ENCODE results near the gene MBD4.
"Not testable (repeated sequence)": the region's sequence is repeated elsewhere in the genome, so short reads cannot be mapped to it uniquely, and the experiment has no call there.

The MBD4 gene

DNA sequence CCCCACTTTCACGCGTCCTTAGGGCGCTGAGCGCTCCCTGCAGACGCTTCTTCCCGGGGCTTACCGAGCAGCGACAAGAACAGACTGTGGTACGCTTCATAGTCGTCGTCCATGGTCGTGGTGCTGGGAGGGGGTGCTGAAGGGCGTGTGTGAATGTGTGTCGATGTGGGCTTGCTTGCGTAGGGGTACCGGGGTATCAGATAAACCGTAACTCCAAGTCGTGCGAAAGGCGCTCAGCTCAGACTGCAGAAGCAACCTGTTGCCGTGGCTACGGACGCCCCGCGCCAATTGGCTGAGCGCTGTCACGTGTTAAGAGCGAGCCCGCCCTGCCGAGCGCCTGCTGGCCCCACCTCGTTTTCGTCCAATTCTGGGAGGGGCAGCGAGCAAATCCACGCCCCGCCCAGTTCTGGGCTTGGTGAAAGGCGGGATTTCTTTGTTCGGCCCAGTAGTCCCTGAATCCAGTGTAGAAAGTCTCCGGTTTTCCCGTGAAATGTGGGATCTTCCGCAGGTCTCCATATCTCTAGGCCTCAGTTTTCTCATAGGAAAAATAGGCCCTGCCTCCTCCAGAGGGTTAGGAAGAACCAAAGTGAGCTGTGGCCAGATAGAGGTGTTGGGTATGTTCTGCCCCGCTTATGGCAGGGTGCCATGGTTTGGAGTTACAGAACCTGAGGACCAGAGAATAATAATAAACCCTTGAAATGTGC is 11.2 kb downstream of the MBD4 start, which contains the start of gene EFCAB12:
EFCAB12 (minus strand) TSS at position 261 of the 704 bp plus-strand sequence; CDS start at position 113, 148 bp downstream.
- DNase-seq: peak; percentile 99

DNA sequence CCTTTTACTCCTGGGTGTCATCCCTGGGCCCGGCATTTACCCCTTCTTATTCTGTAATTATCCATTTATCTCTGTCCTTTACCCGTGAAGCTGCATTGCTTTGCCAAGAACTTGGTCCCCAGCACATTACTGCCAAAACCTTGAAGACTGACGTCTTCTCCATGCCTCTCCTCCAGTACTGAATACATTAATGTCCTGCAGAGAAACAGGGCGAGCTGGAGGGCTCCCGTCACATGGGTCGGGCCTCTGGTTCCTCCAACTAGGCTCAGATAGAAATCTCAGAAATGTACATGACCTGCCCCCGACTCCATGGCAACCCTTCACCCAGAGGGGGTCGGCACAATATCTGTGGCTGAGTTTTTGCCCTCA is 11.8 kb downstream of the MBD4 start:
- DNase-seq: peak; percentile 43

DNA sequence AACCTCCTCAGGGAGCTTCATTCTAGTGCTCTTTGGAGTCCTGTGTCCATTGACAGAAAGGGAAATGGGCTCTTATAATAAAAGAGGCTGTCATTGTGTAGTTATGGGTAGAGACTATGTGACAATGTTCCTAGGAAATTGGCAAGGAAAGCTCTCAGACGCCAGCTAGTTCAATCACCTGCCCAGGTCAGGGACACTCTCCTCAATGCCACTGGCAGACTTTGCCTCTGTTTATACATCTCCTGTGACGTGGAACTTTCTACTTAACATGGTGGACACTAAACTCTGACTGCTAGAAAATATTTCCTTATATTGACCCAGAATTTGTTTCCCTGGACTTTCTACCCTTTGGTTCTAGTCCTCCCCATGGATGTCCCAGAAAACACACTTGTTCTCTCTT is 14.1 kb downstream of the MBD4 start:
- DNase-seq: no peak

DNA sequence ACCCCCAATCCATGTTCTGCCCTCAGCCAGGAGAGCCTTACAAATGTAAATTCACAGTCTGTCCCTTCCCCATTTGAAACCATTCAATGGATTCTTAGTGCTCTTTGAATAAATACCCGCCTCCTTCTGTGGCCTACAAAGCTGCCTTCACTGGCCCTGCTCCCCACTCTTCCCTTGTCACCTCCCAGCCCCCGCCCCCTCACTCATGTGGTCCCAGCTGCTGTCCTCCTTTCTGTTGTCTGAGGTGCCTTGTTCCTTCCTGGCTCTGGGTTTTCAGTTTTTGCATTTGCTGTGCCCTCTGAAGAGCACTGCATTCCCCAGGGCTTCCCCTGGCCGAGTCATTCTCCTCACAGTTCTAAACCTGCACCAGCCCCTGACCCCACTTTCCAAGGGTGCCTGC is 14.5 kb downstream of the MBD4 start:
- no peak for DNase-seq

DNA sequence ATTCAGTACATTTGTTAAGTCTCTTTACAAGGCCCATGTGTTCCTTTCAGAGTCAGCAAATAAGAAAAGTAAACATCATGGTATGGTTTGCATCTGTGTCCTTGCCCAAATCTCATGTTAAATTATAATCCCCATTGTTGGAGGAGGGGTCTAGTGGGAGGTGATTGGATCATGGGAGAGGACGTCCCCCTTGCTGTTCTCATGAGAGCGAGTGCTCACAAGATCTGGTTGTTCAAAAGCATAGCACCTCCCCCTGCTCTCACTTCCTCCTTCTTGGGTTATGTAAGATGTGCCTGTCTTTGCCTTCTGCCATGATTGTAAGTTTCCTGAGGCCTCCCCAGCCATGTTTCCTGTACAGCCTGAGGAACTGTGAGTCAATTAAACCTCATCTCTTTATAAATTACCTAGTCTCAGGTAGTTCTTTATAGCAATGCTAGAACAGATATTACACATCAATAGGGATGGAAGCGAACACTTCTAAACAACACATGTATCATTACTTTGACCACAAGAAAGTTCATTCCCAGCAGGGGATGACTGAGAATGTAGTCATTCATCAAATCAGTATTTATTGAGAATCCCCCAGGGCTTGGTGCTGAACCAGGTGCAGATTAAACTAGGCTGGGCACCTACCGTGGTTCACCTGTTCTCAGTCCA is 15.4 kb downstream of the MBD4 start:
- DNase-seq: peak; percentile 92

DNA sequence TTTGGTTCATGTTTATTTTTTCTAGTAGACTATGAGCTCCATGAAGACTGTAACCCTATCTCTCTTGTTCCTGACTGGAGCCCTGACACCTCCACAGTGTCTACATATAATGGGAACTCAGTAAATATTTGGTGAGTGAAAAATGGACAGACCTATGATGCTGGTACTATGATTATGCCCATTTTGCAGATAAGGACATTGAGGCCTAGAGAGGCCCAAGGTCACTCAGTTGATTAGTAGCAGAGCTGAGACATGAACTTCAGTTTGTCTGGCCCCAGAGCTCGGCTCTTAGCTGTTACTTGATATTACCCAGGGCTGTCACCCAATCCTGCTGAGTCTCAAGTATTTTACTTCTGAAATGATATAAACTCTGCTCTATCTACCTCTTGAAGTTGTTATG is 16.9 kb downstream of the MBD4 start:
- no peak for DNase-seq

DNA sequence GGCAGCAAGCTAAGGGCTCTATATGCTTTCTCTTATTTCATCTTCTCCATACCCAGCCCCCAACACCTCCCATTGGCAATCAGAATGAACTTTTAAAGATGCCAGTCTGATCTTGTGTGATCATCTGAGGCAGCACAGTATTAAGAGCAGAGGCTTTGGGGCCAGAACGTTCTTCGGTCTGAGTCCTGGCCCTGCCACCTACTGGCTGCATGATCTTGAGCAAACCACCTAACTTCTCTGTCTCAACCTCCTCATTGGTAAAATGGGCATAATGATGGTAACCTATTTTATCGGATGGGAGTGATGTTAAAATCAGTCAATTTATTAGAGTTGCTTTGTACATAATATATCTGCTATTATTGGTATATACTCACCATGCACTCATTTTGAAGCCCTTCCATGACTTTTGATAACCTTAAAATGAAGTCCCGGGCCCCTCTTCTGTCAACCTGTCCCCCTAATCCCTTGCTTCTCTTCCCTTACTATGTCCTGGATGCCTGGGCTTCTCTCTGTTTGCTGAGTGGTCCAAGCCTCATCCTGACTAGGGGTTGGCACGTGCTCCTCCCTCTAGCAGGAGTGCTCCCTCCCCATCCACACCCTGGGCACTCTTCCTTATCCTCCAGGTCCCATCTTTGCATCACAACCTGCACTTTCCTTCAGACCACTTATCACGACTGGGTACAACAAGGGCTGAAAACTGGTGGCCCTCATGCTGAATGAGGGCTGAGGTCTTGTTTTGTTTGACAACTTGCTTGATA is 17.6 kb downstream of the MBD4 start:
- peak; percentile 13 for DNase-seq

DNA sequence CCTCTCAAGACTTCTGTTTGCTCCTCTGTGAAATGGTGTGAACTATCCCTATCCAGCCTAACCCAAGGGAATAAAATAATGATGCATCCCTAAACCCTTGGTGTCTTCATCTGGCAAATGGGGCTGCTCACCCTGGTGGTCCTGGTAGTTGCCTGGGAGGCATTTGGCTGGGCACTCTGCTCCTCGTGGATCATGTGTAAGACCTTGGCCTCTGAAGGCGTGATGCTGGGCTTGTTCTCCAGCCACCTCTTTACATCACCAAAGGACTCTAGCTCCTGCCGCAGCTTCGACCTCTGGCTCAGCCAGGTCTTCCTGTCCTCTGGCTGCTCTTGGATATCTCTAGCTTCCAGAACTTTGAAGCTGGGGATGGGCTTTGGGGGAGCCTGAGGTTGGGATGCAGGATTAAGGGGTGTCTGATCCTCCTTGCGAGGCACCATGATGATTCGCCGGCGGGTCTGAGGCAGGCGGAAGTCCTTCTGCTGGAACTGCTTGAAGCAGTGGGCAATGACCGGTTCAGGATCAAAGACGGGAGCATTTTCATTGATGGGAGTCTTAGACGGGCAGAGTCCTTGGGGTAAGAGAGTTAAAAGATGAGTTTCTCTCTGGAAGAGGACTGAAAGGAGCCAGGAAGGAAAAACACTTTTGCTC is 18.4 kb downstream of the MBD4 start:
- no peak for DNase-seq

DNA sequence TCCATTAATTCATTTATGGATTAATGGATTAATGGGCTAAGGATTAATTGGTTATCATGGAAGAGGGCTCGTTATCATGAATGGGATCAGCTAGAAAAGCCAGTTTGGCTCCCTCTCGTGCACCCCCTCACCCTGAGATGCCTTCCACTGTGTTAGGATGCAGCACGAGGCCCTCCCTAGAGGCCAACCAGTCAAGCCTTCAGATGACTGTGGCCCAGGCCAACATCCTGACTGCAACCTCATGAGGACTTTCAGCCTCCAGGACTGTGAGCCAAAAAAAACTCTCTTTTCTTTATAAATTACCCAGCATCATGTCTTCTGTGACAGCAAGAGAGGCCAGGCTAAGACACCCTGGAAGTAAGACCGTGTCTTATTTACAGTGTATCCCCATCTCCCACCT is 20.3 kb downstream of the MBD4 start:
- peak; percentile 93 for DNase-seq

DNA sequence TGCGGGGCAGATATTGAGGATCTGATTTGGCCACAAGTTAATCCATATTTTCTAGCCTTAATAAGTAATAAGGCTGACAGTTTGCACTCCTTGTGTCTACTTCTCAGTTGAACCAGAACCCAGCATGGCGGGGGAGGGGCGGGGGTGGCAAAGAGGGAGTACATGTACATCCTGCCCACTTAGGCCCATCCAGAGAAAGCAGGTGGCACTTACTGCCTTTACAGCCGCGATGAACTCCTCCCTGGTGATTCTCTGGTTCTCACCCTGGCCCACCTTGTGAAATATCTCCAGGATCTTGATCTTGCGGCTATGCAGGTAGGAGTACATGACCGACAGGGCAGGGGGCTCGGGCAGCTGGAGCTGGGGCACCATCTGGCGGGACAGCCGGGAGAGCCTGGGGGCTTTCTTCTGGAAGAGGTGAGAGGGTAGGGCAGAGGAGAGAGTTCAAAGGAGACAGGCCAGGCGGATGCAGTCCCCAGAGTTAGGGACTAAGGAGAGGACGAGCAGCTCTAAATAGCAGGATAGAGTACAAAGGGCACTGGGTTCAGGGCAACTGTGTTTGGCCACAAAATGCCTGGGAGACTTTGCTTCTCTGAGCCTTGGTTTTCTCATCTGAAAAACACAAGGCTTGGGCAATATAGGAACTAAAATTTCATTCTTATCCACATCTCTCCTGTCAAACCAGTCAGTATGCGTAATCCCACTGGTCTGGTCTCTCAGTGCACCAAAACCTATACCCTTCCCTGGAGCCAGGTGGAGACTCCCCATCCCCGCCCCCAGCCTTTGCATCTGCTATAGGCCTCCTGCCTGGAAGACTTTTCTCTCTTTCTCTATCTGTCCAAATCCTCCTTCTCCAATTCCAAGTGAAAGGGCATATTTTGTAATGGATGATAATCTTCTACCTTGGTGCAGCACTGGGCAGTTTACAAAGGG is 21.4 kb downstream of the MBD4 start:
- DNase-seq: peak; percentile 67

DNA sequence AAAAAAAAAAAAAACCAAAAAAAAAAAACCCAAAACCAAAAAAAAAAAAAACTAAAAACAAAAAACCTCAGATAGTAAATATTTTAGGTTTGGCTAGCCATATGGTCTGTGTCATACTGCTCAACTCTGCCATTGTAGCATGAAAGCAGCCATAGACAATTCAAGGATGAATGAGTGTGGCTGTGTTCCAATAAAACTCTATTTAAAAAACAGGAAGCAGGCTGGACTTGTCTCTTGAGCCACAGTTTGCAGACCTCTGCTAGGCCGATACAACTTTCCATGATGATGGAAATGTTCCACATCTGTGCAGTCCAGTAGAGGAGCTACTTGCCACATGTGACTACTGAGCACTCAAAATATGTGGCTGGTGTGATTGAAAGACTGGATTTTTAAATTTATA is 22.4 kb downstream of the MBD4 start:
- DNase-seq: no peak

DNA sequence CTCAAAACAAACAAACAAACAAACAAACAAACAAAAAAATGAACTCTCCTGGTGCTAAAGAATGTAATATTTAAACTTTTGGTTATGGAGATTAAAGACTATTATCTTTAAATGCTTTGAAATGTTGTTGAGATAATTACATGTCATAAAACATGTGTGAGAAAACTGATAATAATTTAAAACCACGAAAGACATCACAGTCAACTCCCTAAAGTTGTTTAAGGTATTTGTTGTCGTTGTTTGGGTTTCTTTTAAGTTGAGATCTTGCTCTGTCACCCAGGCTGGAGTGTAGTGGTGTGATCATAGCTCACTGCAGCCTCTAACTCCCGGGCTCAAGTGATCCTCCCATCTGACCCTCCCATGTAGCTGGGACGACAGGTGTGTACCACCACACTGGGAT is 23.3 kb downstream of the MBD4 start:
- DNase-seq: no peak

DNA sequence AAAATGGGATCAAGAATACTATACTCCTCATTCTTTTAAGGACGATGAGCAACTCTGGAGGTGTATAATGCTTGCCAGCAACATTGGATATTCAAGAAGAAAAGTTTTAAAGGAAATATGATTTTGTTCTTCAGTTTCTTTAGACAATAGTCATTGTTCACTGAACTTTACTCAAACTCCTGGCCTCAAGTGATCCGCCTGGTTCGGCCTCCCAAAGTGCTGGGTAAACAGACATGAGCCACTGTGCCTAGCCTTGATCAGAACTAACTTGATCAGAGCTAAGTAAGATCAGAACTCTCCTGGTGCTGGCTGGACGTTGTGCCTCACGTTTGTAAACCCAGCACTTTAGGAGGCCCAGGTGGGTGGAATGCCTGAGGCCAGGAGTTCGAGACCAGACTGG is 23.9 kb downstream of the MBD4 start:
- no peak for DNase-seq

DNA sequence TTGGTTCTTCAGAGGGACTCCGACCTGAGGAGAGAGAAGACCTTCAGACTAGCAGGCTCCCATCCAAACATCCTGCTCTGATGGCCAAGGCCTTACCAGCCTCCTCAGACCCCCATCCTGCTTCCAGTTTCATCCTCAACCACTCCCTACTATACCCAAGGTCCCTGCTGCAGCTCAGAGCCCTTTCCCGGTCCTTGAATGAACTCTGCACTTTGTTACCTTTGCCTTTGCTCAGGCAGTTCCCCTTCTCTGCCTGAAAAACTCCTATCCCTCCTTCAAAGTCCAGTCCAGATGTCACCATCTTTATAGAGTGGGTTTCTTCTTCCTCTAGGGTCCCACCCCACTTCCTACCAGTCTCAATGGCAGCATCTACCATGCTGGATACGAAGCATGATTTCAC is 24.4 kb downstream of the MBD4 start:
- DNase-seq: no peak

DNA sequence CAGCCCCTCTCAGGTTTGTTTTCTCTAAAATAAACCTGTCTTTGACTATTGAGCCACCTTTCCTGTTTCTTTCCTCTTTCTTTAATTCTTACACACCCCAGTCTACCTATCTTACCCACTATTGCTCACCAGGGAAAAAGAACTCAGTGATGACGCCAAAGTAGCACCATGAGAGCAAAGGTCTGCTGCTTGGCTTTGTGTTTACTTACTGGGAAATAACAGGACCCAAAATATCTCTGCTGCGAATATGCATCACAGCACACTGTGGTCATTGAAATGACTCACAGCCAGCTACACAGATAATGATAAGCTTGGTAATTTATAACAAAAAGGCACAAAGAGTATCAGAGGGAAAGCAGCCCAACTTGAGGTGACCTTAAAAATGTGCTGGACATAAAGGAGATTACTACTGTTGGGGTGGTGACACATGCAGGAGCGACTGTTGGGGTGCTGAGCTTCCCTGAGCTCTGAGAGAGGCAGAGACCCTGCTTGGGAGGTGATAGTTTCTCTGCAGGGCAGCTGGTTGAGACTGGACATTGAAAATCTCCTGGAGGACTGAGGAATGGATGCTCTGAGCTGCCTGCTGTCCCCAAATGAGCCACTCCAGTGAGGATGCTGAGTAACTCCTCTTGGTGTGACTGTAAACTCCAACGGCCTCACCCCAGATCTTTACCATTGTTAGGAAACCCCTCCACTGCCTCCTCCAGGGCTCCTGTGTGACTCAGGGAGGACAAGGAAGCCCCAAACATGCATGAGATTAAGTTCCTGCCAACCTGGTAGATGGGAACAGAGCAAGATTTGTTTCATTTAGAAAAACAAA is 25.9 kb downstream of the MBD4 start:
- DNase-seq: no peak

DNA sequence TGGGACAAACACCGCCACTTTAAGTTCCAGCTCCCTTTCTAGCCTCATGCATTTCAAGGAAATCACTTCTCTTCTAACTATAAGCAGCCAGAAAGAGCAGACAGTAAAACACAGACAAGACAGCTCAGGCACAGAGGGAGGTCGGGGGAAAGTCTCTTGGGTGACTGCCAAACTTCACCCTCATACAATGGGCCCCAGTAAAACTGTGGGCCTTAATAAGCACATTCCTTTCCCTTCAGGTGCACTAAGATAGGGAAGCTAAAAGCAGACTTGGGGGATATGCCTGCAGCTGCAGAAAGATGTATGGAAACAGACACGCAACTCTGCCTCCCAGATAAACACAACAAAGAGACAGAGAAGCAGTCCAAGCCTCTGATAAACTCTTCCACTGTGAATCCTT is 26.5 kb downstream of the MBD4 start:
- DNase-seq: not testable (repeated sequence)

DNA sequence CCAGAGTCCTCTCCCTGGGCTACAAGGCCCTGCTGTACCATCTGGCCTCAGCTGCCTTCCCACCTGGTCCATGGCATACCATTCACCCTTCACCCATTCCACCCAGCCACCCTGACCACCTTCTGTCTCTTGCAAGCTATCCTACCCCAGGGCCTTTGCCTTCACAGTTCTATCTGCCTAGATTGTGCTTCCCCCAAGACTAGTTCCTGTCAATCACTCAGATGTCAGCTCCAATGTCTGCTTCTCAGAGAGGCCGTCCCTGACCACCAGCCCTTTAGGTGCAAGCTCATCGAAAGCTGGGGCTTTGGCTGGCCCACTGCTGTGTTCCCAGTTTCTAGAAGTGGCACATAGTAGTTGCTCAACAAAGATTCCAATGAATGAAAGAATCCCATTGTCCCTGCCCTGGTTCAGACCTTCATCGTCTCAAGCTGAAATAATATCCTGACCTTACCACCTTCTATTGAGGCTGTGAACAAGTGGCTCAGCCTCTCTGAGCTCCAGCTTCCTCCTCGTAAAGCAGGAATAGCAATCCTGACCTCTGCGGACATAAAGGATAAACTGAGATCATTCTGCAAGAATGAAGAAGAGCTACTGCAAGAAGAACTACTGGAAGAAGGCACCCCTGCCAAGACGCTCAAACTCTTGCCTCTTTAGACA is 27.1 kb downstream of the MBD4 start:
- DNase-seq: no peak

DNA sequence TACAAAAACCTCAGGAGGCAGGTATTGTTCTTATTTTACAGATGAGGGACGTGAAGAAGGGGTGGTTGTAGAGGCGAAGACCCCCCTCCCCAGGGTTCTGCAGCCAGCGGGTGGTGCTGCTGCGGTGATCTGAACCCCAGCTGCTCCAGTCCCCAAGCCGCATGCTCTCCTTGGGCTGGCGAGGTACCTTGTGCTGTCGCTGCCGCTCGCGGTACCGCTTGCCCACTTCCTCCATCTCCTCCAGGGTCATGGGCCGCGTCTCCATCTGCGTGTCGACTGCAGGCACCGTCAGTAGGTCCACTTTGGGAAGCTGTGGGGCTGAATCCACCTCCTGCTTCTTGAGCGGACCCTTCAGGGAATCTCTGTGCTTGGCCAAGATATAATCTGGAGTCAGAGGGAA is 28.8 kb downstream of the MBD4 start:
- no peak for DNase-seq

DNA sequence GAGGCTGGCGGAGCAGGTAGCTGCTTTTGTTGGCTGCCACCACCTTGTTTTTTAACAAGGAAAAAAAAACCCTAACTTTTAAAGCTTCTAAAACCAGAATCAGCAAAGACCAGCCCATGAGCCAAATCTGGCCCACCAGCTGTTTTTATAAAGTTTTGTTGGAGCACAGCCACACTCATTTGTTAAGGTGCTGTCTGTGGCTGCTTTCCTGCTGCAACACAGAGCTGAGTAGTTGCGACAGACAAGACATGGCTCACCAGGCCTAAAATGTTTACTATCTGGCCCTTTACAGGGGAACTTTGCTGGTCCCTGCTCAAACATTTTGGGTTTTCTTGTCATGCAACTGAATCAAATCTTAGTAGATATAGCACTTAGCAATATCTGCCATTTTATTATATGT is 30.2 kb downstream of the MBD4 start:
- no peak for DNase-seq

DNA sequence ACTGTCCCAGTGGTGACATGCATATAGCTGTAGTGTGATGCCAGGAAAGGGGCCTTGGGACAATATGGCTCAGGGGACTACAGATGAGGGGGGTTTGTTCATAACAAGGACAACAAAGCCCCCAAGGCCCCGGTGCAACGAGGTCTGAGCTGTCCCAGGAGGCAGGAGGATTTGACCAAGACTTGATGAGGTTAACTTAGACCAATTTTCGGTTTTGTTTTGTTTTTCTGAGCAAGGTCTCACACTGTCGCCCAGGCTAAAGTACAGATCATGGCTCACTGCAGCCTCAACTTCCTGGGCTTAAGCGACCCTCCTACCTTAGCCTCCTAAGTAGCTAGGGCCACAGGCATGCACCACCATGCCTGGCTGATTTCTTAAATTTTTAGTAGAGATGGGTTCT is 35.1 kb downstream of the MBD4 start:
- DNase-seq: no peak

DNA sequence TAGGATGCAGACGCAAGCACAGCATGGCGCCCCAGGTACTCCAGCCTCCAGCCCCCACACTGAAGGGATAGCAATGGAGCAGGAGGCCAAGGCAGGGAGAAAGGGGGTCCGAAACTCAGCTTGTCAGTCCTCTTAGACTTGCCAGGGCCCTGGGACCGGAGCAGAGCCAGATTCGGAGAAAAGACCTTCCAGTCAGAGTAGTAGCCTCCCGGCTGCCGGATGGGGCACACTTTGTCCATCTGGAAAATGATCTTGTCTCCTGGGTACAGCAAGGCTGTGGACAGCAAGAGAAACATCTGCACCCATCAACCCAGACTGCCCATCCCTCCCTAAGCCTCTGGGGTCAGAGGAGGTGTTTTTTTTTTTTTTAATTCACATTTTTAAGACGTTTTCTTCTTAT is 35.6 kb downstream of the MBD4 start:
- no peak for DNase-seq
